HL-60 (cell line): ENCODE data around the gene SERPINA3.

Source experiments
- DNase-seq, 2 experiments: peaks; one replicate each; pipeline ENCODE4 v3.0.0-alpha.2; 2010 to 2020; ENCODE audit warnings: low read depth in 1 of 2, low spot score in 1 of 2
- H3K27ac ChIP-seq: fragments of 250-450 bp; sonication (Bioruptor Pico); replicated peaks from 2 replicates; pipeline ENCODE4 v1.5.1; 2020; ENCODE audit warnings: mild to moderate bottlenecking, moderate library complexity
- H3K27me3 ChIP-seq: fragments of 250-450 bp; sonication (Bioruptor Pico); 2 replicates; pipeline ENCODE4 v1.5.1; 2021; ENCODE audit warnings: mild to moderate bottlenecking, moderate library complexity; ENCODE audit not compliant: insufficient read depth, poor library complexity, severe bottlenecking
- H3K4me3 ChIP-seq: replicated peaks from 2 replicates; pipeline ENCODE4 v1.5.1; 2011; ENCODE audit warnings: mild to moderate bottlenecking, control low read depth, low read length; ENCODE audit not compliant: insufficient read depth
- CTCF ChIP-seq: IDR thresholded peaks from one replicate; pipeline ENCODE4 v1.5.1; 2011; ENCODE audit warnings: low read length, control low read depth, inconsistent platforms; ENCODE audit not compliant: insufficient read depth
- GABPA ChIP-seq: IDR thresholded peaks from 2 replicates; pipeline ENCODE4 v1.6.1; 2012; ENCODE audit warnings: low read depth
- POLR2AphosphoS5 ChIP-seq: IDR thresholded peaks from 2 replicates; pipeline ENCODE4 v1.6.1; 2012; ENCODE audit warnings: low read depth
- REST ChIP-seq: IDR thresholded peaks from 2 replicates; pipeline ENCODE4 v1.6.1; 2012; ENCODE audit warnings: low read depth; ENCODE audit not compliant: insufficient replicate concordance
- SPI1 ChIP-seq: IDR thresholded peaks from 2 replicates; pipeline ENCODE4 v1.6.1; 2012; ENCODE audit warnings: low read depth, mild to moderate bottlenecking, borderline replicate concordance

SERPINA3 gene

GRCh38 chr14:94655169-94655710 lies 43.0 kb downstream of the SERPINA3 start:
- Histone ChIP-seq H3K27ac (no peak overlapping the region), H3K27me3 (no peaks in the 10 kb centered on the region), H3K4me3 (no peak overlapping the region)
- DNase-seq, result no peak
- TF ChIP-seq REST (no peak), POLR2AphosphoS5 (no peak), GABPA (no peak)

GRCh38 chr14:94656043-94656442 lies 43.9 kb downstream of the SERPINA3 start:
- H3K27ac ChIP-seq, result no peak overlapping the region
- DNase-seq, result no peak
- H3K4me3 ChIP-seq, result no peak overlapping the region
- H3K27me3 ChIP-seq, result no peaks in the 10 kb centered on the region
- TF ChIP-seq SPI1 (no peak), POLR2AphosphoS5 (no peak), CTCF (no peak), GABPA (no peak), REST (no peak)

GRCh38 chr14:94659256-94659655 lies 47.1 kb downstream of the SERPINA3 start:
- H3K27me3 ChIP-seq, result no peaks in the 10 kb centered on the region
- no peak for DNase-seq
- TF ChIP-seq POLR2AphosphoS5 (no peak), GABPA (no peak), REST (no peak), CTCF (no peak), SPI1 (no peak)
- H3K4me3 ChIP-seq, result no peak overlapping the region
- H3K27ac ChIP-seq, result no peak overlapping the region
